HepG2 (cell line): Measurements from ENCODE around the gene ZFR. TPM values are rescaled to one million over a fixed set of nuclear protein-coding genes. Genes with fewer than 3 reads are reported as not detected.

ENCODE experiments used
- ATAC-seq: fragments of 200-7000 bp; cut with Tn5 transposase; 3 replicates; pipeline ENCODE4 v1.9.1; 2020; ENCODE audit warnings: mild to moderate bottlenecking, moderate library complexity
- BruUV-seq: library from RNA; stranded (reverse); fragments of 400-500 nt; replicated peaks from 2 replicates; lab custom pipeline; 2021; lab: Mats Ljungman, UMichigan
- CTCF ChIA-PET: fragments of 300-600 bp; formaldehyde crosslinking; extraction: SDS; loops from one replicate; lab custom pipeline; 2021; ENCODE audit warnings: low total read pairs, inconsistent platforms, low intra/inter-chr PET ratio; lab: Yijun Ruan, JAX
- POLR2A ChIA-PET: fragments of 350-600 bp; sonication (Branson Sonifier 250); formaldehyde crosslinking; loops from one replicate; lab custom pipeline; 2020; ENCODE audit warnings: antibody characterized with exemption, inconsistent platforms; lab: Yijun Ruan, JAX
- DNase-seq: peaks from one replicate; pipeline ENCODE4 v3.0.0-alpha.2; 2015; ENCODE audit warnings: low spot score
- FAIRE-seq: peaks from 3 replicates; lab custom pipeline; 2011; peaks lifted over from hg19 to GRCh38; lab: Jason Lieb, UNC
- H2AFZ ChIP-seq: one replicate; pipeline ENCODE4 v1.6.1; 2011; ENCODE audit warnings: low read length, inconsistent platforms
- H3K27ac ChIP-seq: fragments of 300-600 bp; 3 replicates; pipeline ENCODE4 v1.8.0; 2011; ENCODE audit warnings: mixed run types, mild to moderate bottlenecking, mixed read lengths, low read length, inconsistent platforms; ENCODE audit not compliant: insufficient read depth; ENCODE audit errors: extremely low read length
- H3K27me3 ChIP-seq, 2 experiments: fragments of 200-600 bp in 1 of 2; 2 replicates in 1 of 2; 3 replicates in 1 of 2; pipeline versions ENCODE4 v1.6.0 to v1.8.0; 2011; ENCODE audit warnings: low read length in 2 of 2, mild to moderate bottlenecking in 2 of 2, moderate library complexity in 2 of 2, inconsistent platforms in 1 of 2; ENCODE audit not compliant: insufficient read depth in 2 of 2, control insufficient read depth in 1 of 2
- H3K36me3 ChIP-seq, 2 experiments: fragments of 200-600 bp in 1 of 2; replicated peaks in 1 of 2; 2 replicates in 1 of 2; 3 replicates in 1 of 2; pipeline versions ENCODE4 v1.5.1 to v1.8.0; 2011; ENCODE audit warnings: low read length in 2 of 2, inconsistent platforms in 1 of 2; ENCODE audit not compliant: insufficient read depth in 2 of 2, control insufficient read depth in 1 of 2
- H3K4me1 ChIP-seq: 2 replicates; pipeline ENCODE4 v1.5.1; 2012; ENCODE audit warnings: low read length, inconsistent platforms; ENCODE audit not compliant: insufficient read depth
- H3K4me2 ChIP-seq: 2 replicates; pipeline ENCODE4 v1.6.0; 2011; ENCODE audit warnings: low read depth, low read length, inconsistent platforms
- H3K4me3 ChIP-seq, 3 experiments: fragments of 200-600 bp in 1 of 3; sonication (generic), shearing (Covaris generic) in 1 of 3; replicated peaks in 1 of 3; 2 replicates each; pipeline ENCODE4 v1.5.1; 2011 to 2016; ENCODE audit warnings: low read length in 3 of 3, inconsistent platforms in 2 of 3, low read depth in 2 of 3, mild to moderate bottlenecking in 2 of 3, control low read depth in 1 of 3, mixed read lengths in 1 of 3; ENCODE audit not compliant: insufficient read depth in 1 of 3
- H3K79me2 ChIP-seq: one replicate; pipeline ENCODE4 v1.6.1; 2011; ENCODE audit warnings: low read length, inconsistent platforms; ENCODE audit not compliant: insufficient read depth
- H3K9ac ChIP-seq: 2 replicates; pipeline ENCODE4 v1.6.0; 2011; ENCODE audit warnings: mild to moderate bottlenecking, low read depth, low read length, inconsistent platforms; ENCODE audit not compliant: insufficient read depth
- H3K9me3 ChIP-seq: 2 replicates; pipeline ENCODE4 v1.5.1; 2012; ENCODE audit warnings: mild to moderate bottlenecking, low read length
- H4K20me1 ChIP-seq: 2 replicates; pipeline ENCODE4 v1.6.0; 2011; ENCODE audit warnings: inconsistent platforms, mild to moderate bottlenecking, low read length, moderate library complexity; ENCODE audit not compliant: insufficient read depth
- ATF5 ChIP-seq: sonication (generic); formaldehyde crosslinking; IDR thresholded peaks from 2 replicates; pipeline ENCODE4 v1.4.0; 2020; ENCODE audit warnings: mild to moderate bottlenecking, low read depth, missing genetic modification reagents
- ATM ChIP-seq: fragments of 450-650 bp; IDR thresholded peaks from 2 replicates; pipeline ENCODE4 v1.7.1; 2017; ENCODE audit warnings: mild to moderate bottlenecking, borderline replicate concordance
- FOXK2 ChIP-seq: fragments of 450-650 bp; IDR thresholded peaks from 2 replicates; pipeline ENCODE4 v1.6.1; 2016
- GABPA ChIP-seq, 2 experiments: IDR thresholded peaks; 2 replicates each; pipeline ENCODE4 v1.6.1; 2011 to 2016; ENCODE audit warnings: low read depth in 2 of 2, low read length in 1 of 2, missing biosample characterization in 1 of 2, missing genetic modification characterization in 1 of 2
- HNRNPUL1 ChIP-seq: fragments of 200-400 bp; formaldehyde crosslinking; IDR thresholded peaks from 2 replicates; pipeline ENCODE4 v1.6.1; 2017; ENCODE audit warnings: low read depth, mild to moderate bottlenecking, low read length, moderate library complexity
- KAT8 ChIP-seq: IDR thresholded peaks from 2 replicates; pipeline ENCODE4 v1.6.1; 2016; ENCODE audit warnings: missing genetic modification reagents, missing compliant biosample characterization
- KLF15 ChIP-seq: sonication (generic); formaldehyde crosslinking; IDR thresholded peaks from 2 replicates; pipeline ENCODE4 v1.8.1; 2023; ENCODE audit warnings: borderline replicate concordance, mild to moderate bottlenecking, inconsistent platforms, missing genetic modification reagents, mixed read lengths
- MEIS1 ChIP-seq: sonication (generic); formaldehyde crosslinking; IDR thresholded peaks from 2 replicates; pipeline ENCODE4 v1.9.0; 2021; ENCODE audit warnings: mild to moderate bottlenecking, missing genetic modification reagents, moderate library complexity, borderline replicate concordance
- RARG ChIP-seq: sonication (generic); formaldehyde crosslinking; IDR thresholded peaks from 2 replicates; pipeline ENCODE4 v1.4.0; 2020; ENCODE audit warnings: low read depth, mild to moderate bottlenecking, missing genetic modification reagents
- TOE1 ChIP-seq: sonication (generic); formaldehyde crosslinking; IDR thresholded peaks from 2 replicates; pipeline ENCODE4 v1.4.0; 2020; ENCODE audit warnings: mild to moderate bottlenecking, missing genetic modification reagents
- ZFP1 ChIP-seq: IDR thresholded peaks from 2 replicates; pipeline ENCODE4 v1.6.1; 2016
- ZNF264 ChIP-seq: sonication (generic); formaldehyde crosslinking; IDR thresholded peaks from 2 replicates; pipeline ENCODE4 v1.4.0; 2020; ENCODE audit warnings: missing genetic modification reagents
- ZNF333 ChIP-seq: sonication (generic); formaldehyde crosslinking; IDR thresholded peaks from 2 replicates; pipeline ENCODE4 v1.4.0; 2020; ENCODE audit warnings: mild to moderate bottlenecking, missing genetic modification reagents, borderline replicate concordance
- ZNF354B ChIP-seq: sonication (generic); formaldehyde crosslinking; IDR thresholded peaks from 2 replicates; pipeline ENCODE4 v1.8.0; 2022; ENCODE audit warnings: mild to moderate bottlenecking, missing genetic modification reagents
- ZNF674 ChIP-seq: sonication (generic); formaldehyde crosslinking; IDR thresholded peaks from 2 replicates; pipeline ENCODE4 v1.5.0; 2020; ENCODE audit warnings: low read depth, mild to moderate bottlenecking, missing genetic modification reagents
- ZNF749 ChIP-seq: sonication (generic); formaldehyde crosslinking; IDR thresholded peaks from 2 replicates; pipeline ENCODE4 v1.8.0; 2022; ENCODE audit warnings: mild to moderate bottlenecking, missing genetic modification reagents, moderate library complexity, borderline replicate concordance
- ZNF784 ChIP-seq: sonication (generic); formaldehyde crosslinking; IDR thresholded peaks from 2 replicates; pipeline ENCODE4 v1.5.1; 2020; ENCODE audit warnings: missing genetic modification reagents, mild to moderate bottlenecking, borderline replicate concordance
- ZZZ3 ChIP-seq: sonication (generic); formaldehyde crosslinking; IDR thresholded peaks from 2 replicates; pipeline ENCODE4 v1.4.0; 2020; ENCODE audit warnings: missing genetic modification reagents, mild to moderate bottlenecking, borderline replicate concordance
- WGBS: methylation state at CpG from one replicate; pipeline ENCODE4 v1.1.6; 2017; ENCODE audit warnings: low lambda C conversion rate; 5-methylcytosine and 5-hydroxymethylcytosine counted together
- in situ Hi-C: cut with HindIII; loops from 2 replicates; pipeline ENCODE4 v1.10.0; 2017; ENCODE audit warnings: low pct_unique_long_range_greater_than_20kb; ENCODE audit not compliant: extremely low pct_ligation_motif_present
- intact Hi-C: fragments of 100-400 bp; cut with micrococcal nuclease; formaldehyde crosslinking; loops from one replicate; pipeline ENCODE4 v1.10.0; 2022; ENCODE audit not compliant: unreplicated experiment
- polyA plus RNA-seq, 8 experiments: library from polyadenylated mRNA; depleted of rRNA in 3 of 8; stranded (reverse) in 7 of 8; unstranded in 1 of 8; fragments of >200 nt; fragmentation: Illumina TruSeq in 4 of 8; extraction: Trizol in 4 of 8; gene quantifications; 2 replicates each; pipeline versions ENCODE4 v1.2.1 to v1.2.3, GENCODE V29; 2011 to 2016; ENCODE audit warnings: low read depth in 4 of 8, missing spikeins in 1 of 8, mixed read lengths in 1 of 8; ENCODE audit not compliant: insufficient read depth in 1 of 8
- total RNA-seq, 5 experiments: library from RNA; depleted of rRNA; stranded (reverse); fragments of >200 nt; fragmentation: Illumina TruSeq; extraction: Trizol; gene quantifications; 2 replicates each; pipeline ENCODE4 v1.2.3, GENCODE V29; 2016; ENCODE audit warnings: low read depth in 1 of 5
- TF ChIP-seq, protein P1 (sequence below): sonication (generic); formaldehyde crosslinking; IDR thresholded peaks from 2 replicates; pipeline ENCODE4 v1.4.0; 2020; ENCODE audit warnings: missing genetic modification reagents
- TF ChIP-seq, protein P2 (sequence below): sonication (generic); formaldehyde crosslinking; IDR thresholded peaks from 2 replicates; pipeline ENCODE4 v1.5.0; 2020; ENCODE audit warnings: missing genetic modification reagents

The ZFR gene
- total and polyA plus RNA-seq, 2 of the 13 experiments (the other 11 are each of a cell fraction or from before 2014, with no cell fraction given): 89.0 to 92.8 TPM

- Histone ChIP-seq H3K27me3 (no peaks in the 10 kb centered on the region), H3K36me3 (peaks cover 12 to 85% of the 10 kb centered on the region in 2 experiments), H3K4me2 (no peak overlapping the region), H4K20me1 (no peaks in the 10 kb centered on the region), H3K9me3 (no peaks in the 10 kb centered on the region), H2AFZ (no peak overlapping the region), H3K79me2 (no peaks in the 10 kb centered on the region), H3K9ac (no peak overlapping the region), H3K4me3 (no peak overlapping the region), H3K4me1 (peaks cover 13% of the 10 kb centered on the region), H3K27ac (no peak overlapping the region)
- ChIA-PET POLR2A (no interaction called here), CTCF (no interaction called here)
- FAIRE-seq: no peak
- no peak for DNase-seq
- in situ Hi-C loops (no loop called here), intact Hi-C loops (no loop called here)
- ATAC-seq: no peak
- BruUV-seq: no TSS peak
- WGBS: 92% methylated on average over 3 of the region's 3 CpGs
- TF ChIP-seq, protein P1, sequence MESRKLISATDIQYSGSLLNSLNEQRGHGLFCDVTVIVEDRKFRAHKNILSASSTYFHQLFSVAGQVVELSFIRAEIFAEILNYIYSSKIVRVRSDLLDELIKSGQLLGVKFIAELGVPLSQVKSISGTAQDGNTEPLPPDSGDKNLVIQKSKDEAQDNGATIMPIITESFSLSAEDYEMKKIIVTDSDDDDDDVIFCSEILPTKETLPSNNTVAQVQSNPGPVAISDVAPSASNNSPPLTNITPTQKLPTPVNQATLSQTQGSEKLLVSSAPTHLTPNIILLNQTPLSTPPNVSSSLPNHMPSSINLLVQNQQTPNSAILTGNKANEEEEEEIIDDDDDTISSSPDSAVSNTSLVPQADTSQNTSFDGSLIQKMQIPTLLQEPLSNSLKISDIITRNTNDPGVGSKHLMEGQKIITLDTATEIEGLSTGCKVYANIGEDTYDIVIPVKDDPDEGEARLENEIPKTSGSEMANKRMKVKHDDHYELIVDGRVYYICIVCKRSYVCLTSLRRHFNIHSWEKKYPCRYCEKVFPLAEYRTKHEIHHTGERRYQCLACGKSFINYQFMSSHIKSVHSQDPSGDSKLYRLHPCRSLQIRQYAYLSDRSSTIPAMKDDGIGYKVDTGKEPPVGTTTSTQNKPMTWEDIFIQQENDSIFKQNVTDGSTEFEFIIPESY: no peak
- TF ChIP-seq KAT8 (CRISPR knock-in tag) (no peak), KLF15 (CRISPR knock-in tag) (no peak), TOE1 (CRISPR knock-in tag) (no peak), ZNF333 (CRISPR knock-in tag) (no peak), ZNF264 (no peak), ZFP1 (CRISPR knock-in tag) (no peak), FOXK2 (no peak), ATM (no peak), ZNF674 (CRISPR knock-in tag) (no peak), ZNF784 (no peak), RARG (CRISPR knock-in tag) (no peak), ATF5 (CRISPR knock-in tag) (no peak), HNRNPUL1 (no peak), ZNF749 (CRISPR knock-in tag) (no peak), GABPA (IDR thresholded peaks at IDR 0.05; ENCODE audit: low read depth, low read length) (no peak), GABPA (CRISPR knock-in tag; IDR thresholded peaks at IDR 0.05; ENCODE audit: low read depth) (no peak), ZNF354B (CRISPR knock-in tag) (no peak), ZZZ3 (no peak), MEIS1 (CRISPR knock-in tag) (no peak)
- TF ChIP-seq, protein P2, sequence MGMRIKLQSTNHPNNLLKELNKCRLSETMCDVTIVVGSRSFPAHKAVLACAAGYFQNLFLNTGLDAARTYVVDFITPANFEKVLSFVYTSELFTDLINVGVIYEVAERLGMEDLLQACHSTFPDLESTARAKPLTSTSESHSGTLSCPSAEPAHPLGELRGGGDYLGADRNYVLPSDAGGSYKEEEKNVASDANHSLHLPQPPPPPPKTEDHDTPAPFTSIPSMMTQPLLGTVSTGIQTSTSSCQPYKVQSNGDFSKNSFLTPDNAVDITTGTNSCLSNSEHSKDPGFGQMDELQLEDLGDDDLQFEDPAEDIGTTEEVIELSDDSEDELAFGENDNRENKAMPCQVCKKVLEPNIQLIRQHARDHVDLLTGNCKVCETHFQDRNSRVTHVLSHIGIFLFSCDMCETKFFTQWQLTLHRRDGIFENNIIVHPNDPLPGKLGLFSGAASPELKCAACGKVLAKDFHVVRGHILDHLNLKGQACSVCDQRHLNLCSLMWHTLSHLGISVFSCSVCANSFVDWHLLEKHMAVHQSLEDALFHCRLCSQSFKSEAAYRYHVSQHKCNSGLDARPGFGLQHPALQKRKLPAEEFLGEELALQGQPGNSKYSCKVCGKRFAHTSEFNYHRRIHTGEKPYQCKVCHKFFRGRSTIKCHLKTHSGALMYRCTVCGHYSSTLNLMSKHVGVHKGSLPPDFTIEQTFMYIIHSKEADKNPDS: no peak
These were observed 61.0 kb downstream of the ZFR start for GRCh38 chr5:32383586-32383985.
